DMS79 (cell line): ENCODE data around the gene CRLF2.
"Not testable (repeated sequence)": the region's sequence is repeated elsewhere in the genome, so short reads cannot be mapped to it uniquely, and the experiment has no call there.

Experiments
- DNase-seq: peaks from one replicate; lab custom pipeline; 2025; lab: John Stamatoyannopoulos, UW

The CRLF2 gene

GRCh38 chrX:1215123-1215823 lies 2.8 kb upstream of the CRLF2 start:
- DNase-seq: no peak

GRCh38 chrX:1213971-1214370 lies 1.5 kb upstream of the CRLF2 start:
- DNase-seq: no peak

DNA sequence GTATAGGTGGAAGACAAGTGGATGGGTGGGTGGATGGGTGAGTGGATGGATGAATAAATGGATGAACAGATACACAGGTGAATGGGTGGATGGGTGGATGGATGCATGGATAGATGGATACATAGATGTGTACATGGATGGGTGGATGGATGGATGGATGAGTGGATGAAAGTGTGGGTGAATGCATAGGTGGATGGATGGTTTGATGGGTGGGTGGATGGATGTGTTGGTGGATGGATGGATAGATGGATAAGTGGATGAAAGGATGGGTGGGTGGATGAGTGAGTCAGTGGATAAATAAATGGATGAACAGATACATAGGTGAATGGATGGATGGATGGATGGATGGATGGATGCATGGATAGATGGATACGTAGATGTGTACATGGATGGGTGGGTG lies 1.6 kb downstream of the CRLF2 start:
- no peak for DNase-seq

DNA sequence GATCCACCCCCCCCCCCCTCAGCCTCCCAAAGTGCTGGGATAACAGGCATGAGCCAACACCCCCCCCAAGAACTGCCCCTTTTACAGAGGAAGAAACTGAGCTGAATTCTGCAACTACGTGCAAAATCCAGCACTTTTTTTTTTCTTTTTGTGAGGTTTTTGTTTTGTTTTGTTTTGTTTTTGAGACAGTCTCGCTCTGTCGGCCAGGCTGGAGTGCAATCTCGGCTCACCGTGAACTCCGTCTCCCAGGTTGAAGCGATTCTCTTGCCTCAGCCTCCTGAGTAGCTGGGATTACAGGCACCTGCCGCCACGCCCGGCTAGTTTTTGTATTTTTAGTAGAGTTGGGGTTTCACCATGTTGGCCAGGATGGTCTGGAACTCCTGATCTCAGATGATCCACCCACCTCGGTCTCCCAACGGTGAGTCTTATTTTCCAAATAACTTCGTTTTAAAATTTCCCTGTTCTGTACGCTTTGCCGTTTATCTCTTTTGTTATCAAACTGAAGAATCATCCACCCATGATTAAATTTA lies 4.9 kb downstream of the CRLF2 start:
- DNase-seq: no peak

GRCh38 chrX:1205681-1206611 lies 6.5 kb downstream of the CRLF2 start:
- DNase-seq: no peak

- no peak for DNase-seq
Measured at GRCh38 chrX:1202251-1202650, 10.2 kb downstream of the CRLF2 start.

DNA sequence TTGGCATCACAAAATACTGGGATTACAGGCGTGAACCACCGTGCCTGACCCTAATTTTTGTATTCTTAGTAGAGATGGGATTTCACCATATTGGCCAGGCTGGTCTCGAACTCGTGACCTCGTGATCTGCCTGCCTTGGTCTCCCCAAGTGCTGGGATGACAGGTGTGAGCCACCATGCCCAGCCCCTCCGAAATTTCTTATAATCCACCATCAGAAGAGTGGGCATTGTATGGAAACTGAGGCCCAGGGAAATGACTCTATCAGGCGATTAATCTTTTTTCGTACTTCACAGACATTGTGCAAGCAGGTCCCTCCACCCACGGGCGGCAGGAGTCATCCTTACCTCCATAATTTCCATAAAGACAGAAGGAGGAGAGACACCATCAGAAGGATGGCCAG lies 16.0 kb downstream of the CRLF2 start:
- DNase-seq: no peak

- not testable (repeated sequence) for DNase-seq
Measured at GRCh38 chrX:1192196-1192595, 20.3 kb downstream of the CRLF2 start.

- DNase-seq: no peak
Measured at GRCh38 chrX:1190596-1191145, 21.8 kb downstream of the CRLF2 start.

DNA sequence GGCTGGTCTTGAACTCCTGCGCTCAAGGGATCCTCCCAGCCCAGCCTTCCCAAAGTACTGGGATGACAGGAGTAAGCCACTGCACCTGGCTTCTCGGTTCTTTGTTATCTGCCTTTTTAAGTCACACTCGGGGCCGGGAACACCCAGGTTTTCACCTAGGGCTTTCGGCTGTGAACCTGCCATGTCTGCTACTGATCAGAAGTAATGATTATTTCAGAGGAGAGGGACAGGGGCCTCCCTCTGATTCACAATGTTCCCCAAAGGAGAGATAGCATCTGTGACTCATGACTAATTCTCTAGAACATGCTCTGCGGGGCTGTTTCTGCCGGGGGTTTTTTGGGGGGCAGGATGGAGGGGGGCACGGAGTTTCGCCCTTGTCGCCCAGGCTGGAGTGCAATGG lies 26.9 kb downstream of the CRLF2 start:
- DNase-seq: no peak

- no peak for DNase-seq
Measured at GRCh38 chrX:1182211-1182610, 30.2 kb downstream of the CRLF2 start.

DNA sequence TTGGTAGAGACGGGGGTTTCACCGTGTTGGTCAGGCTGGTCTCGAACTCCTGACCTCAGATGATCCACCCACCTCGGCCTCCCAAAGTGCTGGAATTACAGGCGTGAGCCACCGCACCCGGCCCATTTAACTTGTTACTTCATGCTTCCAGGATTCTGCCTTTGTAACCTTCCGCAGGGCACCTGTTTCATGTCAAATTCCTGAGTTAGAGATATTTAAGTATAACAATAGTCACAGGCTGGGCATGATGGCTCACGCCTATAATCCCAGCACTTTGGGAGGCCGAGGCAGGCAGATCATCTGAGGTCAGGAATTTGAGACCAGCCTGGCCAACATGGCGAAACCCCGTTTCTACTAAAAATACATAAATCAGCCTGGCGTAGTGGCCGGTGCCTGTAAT lies 30.8 kb downstream of the CRLF2 start:
- DNase-seq: not testable (repeated sequence)

DNA sequence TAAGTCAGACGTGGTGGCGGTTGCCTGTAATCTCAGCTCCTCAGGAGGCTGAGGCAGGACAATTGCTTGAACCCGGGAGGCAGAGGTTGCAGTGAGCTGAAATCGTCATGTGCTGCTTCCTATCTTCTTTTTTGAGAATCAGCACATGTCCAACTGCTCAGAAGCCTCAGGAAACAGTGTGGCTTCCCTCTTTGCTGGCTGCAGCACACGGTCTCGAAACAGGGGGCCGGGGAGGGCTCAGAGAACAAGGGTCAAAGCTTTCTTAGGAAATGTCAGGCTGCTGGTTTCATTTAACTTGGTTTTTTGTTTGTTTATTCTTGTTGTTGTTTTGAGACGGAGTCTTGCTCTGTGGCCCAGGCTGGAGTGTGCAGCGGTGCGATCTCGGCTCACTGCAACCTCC lies 31.3 kb downstream of the CRLF2 start:
- DNase-seq: no peak

DNA sequence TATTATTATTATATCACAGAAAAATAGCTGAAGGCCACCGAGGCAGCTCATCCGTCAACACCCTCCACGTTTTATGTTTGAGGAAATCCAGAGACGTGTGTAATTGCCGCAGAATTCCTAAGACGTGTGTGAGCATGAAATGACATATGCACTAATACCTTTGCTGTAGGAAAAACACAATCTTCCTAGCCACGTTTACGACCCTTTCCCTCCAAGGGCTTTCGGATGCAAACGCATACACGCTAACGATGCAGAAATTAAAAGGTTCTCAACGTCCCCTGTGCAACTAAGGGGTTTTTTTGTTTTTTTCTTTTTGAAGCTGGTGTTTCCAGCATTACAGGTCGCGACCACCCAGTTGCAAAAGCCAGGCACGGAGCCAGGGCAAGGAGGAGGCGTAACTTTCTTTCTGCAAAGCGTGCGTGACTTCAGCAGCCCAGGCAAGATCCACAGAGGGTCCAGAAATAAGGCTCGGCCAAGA lies 33.8 kb downstream of the CRLF2 start:
- no peak for DNase-seq

DNA sequence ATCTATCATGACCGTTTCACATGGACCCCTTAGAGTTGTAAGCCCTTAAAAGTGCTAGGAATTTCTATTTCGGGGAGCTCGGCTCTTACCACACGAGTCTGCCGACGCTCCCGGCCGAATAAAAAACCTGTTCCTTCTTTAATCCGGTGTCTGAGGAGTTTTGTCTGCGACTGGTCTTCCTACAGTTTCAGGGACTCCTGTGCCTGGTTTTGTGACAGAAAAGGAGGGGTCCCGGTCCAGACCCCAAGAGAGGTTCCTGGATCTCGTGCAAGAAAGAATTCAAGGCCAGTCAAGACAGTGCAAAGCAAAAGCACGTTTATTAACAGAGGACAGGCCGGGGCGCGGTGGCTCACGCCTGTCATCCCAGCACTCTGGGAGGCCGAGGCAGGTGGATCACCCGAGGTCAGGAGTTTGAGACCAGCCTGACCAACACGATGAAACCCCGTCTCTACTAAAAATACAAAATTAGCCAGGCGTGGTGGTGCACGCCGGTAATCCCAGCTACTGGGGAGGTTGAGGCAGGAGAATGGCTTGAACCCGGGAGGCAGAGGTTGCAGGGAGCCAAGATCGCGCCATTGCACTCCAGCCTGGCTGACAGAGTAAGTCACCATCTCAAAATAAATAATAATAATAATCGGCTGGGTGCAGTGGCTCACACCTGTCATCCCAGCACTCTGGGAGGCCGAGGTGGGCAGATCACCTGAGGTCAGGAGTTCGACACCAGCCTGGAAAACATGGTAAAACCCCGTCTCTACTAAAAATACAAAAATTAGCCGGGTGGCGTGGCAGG lies 35.7 kb downstream of the CRLF2 start:
- DNase-seq: not testable (repeated sequence)

- DNase-seq: not testable (repeated sequence)
Measured at GRCh38 chrX:1174609-1175545, 37.6 kb downstream of the CRLF2 start.

DNA sequence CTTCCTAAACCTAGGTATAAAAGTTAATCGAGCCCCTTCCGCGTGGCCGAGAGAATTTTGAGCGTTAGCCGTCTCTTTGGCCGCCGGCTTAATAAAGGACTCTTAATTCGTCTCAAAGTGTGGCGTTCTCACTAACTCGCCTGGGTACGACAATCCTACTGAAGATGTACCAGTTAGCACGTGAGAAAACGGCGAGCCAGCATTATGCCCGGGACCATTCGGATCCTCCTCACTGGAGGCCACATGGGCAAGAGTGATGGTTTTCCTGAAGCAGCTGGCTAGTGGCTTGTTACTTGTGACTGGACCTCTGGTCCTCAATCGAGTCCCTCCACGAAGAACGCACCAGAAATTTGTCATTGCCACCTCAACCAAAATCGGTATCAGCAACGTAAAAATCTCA lies 39.0 kb downstream of the CRLF2 start:
- DNase-seq: not testable (repeated sequence)

- no peak for DNase-seq
Measured at GRCh38 chrX:1172496-1172895, 40.0 kb downstream of the CRLF2 start.

- DNase-seq: not testable (repeated sequence)
Measured at GRCh38 chrX:1171915-1172314, 40.5 kb downstream of the CRLF2 start.

DNA sequence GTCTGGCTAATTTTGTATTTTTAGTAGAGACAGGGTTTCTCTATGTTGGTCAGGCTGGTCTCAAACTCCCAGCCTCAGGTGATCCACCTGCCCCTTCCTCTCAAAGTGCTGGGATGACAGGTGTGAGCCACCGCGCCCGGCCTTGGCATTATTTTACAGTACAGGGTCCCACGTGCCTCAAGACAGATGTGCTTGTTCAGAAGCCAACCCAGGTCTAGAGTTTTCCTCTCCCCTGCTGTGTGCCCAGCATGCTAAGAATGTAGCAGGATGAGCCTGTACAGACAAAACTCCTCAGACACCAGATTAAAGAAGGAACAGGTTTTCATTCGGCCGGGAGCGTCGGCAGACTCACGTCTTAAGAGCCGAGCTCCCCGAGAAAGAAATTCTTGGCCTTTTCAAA lies 42.2 kb downstream of the CRLF2 start:
- DNase-seq: no peak

GRCh38 chrX:1169189-1169588 lies 43.3 kb downstream of the CRLF2 start:
- DNase-seq: no peak
